Measurements from ENCODE around the gene KAT8.

Gene KAT8

GRCh38 chr16:31148281-31148728 is 30.8 kb downstream of the KAT8 start:
- Histone ChIP-seq H3K9ac (ENCODE audit: low read depth, low read length, poor library complexity) (peak overlapping the region; percentile 12), H3K36me3 (replicated peaks in 1 of 2; ENCODE audit: control insufficient read depth in 2 of 2, insufficient read depth in 2 of 2, low read length in 2 of 2) (no peaks in the 10 kb centered on the region), H2AFZ (ENCODE audit: low read length) (peak overlapping the region; percentile 53), H4K8ac (ENCODE audit: low read depth, low read length) (peak overlapping the region; percentile 89), H3K4me3 (ENCODE audit: low read length in 2 of 2) (peak overlapping the region in 1 of 2 donors; percentile 68), H3K23ac (ENCODE audit: low read depth, low read length, poor library complexity) (peak overlapping the region; percentile 89), H2BK120ac (ENCODE audit: low read depth, low read length) (peak overlapping the region; percentile 41), H3K4me2 (ENCODE audit: insufficient read depth, low read length, poor library complexity, severe bottlenecking) (peak overlapping the region; percentile 52), H3K79me1 (ENCODE audit: low read depth, low read length) (peaks cover 2% of the 10 kb centered on the region), H2AK5ac (ENCODE audit: low read depth, low read length) (no peak overlapping the region), H3K4ac (ENCODE audit: low read length) (no peak overlapping the region), H3K4me1 (ENCODE audit: control insufficient read depth in 2 of 2, insufficient read depth in 1 of 2, low read depth in 1 of 2, low read length in 2 of 2) (peaks cover 0 to 3% of the 10 kb centered on the region in 2 donors), H2BK15ac (ENCODE audit: low read length) (peak overlapping the region; percentile 81), H4K91ac (ENCODE audit: low read depth, low read length, poor library complexity) (no peak overlapping the region), H3K27me3 (ENCODE audit: control insufficient read depth in 3 of 3, insufficient read depth in 3 of 3, low read depth in 1 of 3, low read length in 3 of 3) (peaks cover 0 to 48% (median 29%) of the 10 kb centered on the region in 3 experiments), H3K14ac (ENCODE audit: low read length) (no peak overlapping the region), H3K27ac (replicated peaks; ENCODE audit: low read length) (no peak overlapping the region), H3K18ac (ENCODE audit: low read length) (peak overlapping the region; percentile 86), H2BK12ac (ENCODE audit: low read length) (peak overlapping the region; percentile 95), H3K9me3 (replicated peaks in 1 of 2; ENCODE audit: control insufficient read depth in 2 of 2, insufficient read depth in 1 of 2, low read depth in 1 of 2, low read length in 2 of 2) (no peaks in the 10 kb centered on the region), H2BK5ac (ENCODE audit: low read length) (no peak overlapping the region)
- no CpG with 5 or more reads among the region's 40 CpGs for WGBS, 2 donors (ENCODE audit: extremely low coverage in 2 of 2, insufficient read length in 2 of 2, insufficient replicate concordance in 1 of 2)
- DNase-seq (ENCODE audit: low spot score) = no peak

- no peak overlapping the region for H3K27ac ChIP-seq (replicated peaks; ENCODE audit: low read length)
- no peaks in the 10 kb centered on the region for H3K36me3 ChIP-seq (replicated peaks in 1 of 2; ENCODE audit: control insufficient read depth in 2 of 2, insufficient read depth in 2 of 2, low read length in 2 of 2)
- H2BK15ac ChIP-seq (ENCODE audit: low read length) = peak overlapping the region; percentile 81
- no peak overlapping the region for H3K4me3 ChIP-seq (ENCODE audit: low read length in 2 of 2)
- H3K18ac ChIP-seq (ENCODE audit: low read length) = no peak overlapping the region
- H3K4me1 ChIP-seq (ENCODE audit: control insufficient read depth in 2 of 2, insufficient read depth in 1 of 2, low read depth in 1 of 2, low read length in 2 of 2) = peaks cover 0 to 3% of the 10 kb centered on the region in 2 donors
- peak overlapping the region; percentile 35 for H3K23ac ChIP-seq (ENCODE audit: low read depth, low read length, poor library complexity)
- no peak overlapping the region for H4K8ac ChIP-seq (ENCODE audit: low read depth, low read length)
- peaks cover 0 to 48% (median 28%) of the 10 kb centered on the region in 3 experiments for H3K27me3 ChIP-seq (ENCODE audit: control insufficient read depth in 3 of 3, insufficient read depth in 3 of 3, low read depth in 1 of 3, low read length in 3 of 3)
- H3K4me2 ChIP-seq (ENCODE audit: insufficient read depth, low read length, poor library complexity, severe bottlenecking) = no peak overlapping the region
- no peak overlapping the region for H2BK5ac ChIP-seq (ENCODE audit: low read length)
- H3K14ac ChIP-seq (ENCODE audit: low read length) = no peak overlapping the region
- no peaks in the 10 kb centered on the region for H3K9me3 ChIP-seq (replicated peaks in 1 of 2; ENCODE audit: control insufficient read depth in 2 of 2, insufficient read depth in 1 of 2, low read depth in 1 of 2, low read length in 2 of 2)
- H4K91ac ChIP-seq (ENCODE audit: low read depth, low read length, poor library complexity) = no peak overlapping the region
- no CpG with 5 or more reads among the region's 25 CpGs for WGBS, 2 donors (ENCODE audit: extremely low coverage in 2 of 2, insufficient read length in 2 of 2, insufficient replicate concordance in 1 of 2)
- peak overlapping the region; percentile 22 for H2AFZ ChIP-seq (ENCODE audit: low read length)
- no peak overlapping the region for H3K9ac ChIP-seq (ENCODE audit: low read depth, low read length, poor library complexity)
- H2BK120ac ChIP-seq (ENCODE audit: low read depth, low read length) = peak overlapping the region; percentile 41
- H3K79me1 ChIP-seq (ENCODE audit: low read depth, low read length) = peaks cover 2% of the 10 kb centered on the region
- H2BK12ac ChIP-seq (ENCODE audit: low read length) = no peak overlapping the region
- H3K4ac ChIP-seq (ENCODE audit: low read length) = no peak overlapping the region
- DNase-seq (ENCODE audit: low spot score) = no peak
- H2AK5ac ChIP-seq (ENCODE audit: low read depth, low read length) = no peak overlapping the region
Observed at GRCh38 chr16:31148896-31149295, 31.4 kb downstream of the KAT8 start.

GRCh38 chr16:31149332-31149731 is 31.9 kb downstream of the KAT8 start:
- Histone ChIP-seq H3K23ac (ENCODE audit: low read depth, low read length, poor library complexity) (no peak overlapping the region), H3K14ac (ENCODE audit: low read length) (no peak overlapping the region), H3K79me1 (ENCODE audit: low read depth, low read length) (peaks cover 2% of the 10 kb centered on the region), H2AFZ (ENCODE audit: low read length) (peak overlapping the region; percentile 22), H2BK15ac (ENCODE audit: low read length) (no peak overlapping the region), H3K4me2 (ENCODE audit: insufficient read depth, low read length, poor library complexity, severe bottlenecking) (no peak overlapping the region), H3K9me3 (replicated peaks in 1 of 2; ENCODE audit: control insufficient read depth in 2 of 2, insufficient read depth in 1 of 2, low read depth in 1 of 2, low read length in 2 of 2) (no peaks in the 10 kb centered on the region), H3K9ac (ENCODE audit: low read depth, low read length, poor library complexity) (no peak overlapping the region), H2BK120ac (ENCODE audit: low read depth, low read length) (no peak overlapping the region), H3K4me3 (ENCODE audit: low read length in 2 of 2) (no peak overlapping the region), H2AK5ac (ENCODE audit: low read depth, low read length) (peak overlapping the region; percentile 4), H3K36me3 (replicated peaks in 1 of 2; ENCODE audit: control insufficient read depth in 2 of 2, insufficient read depth in 2 of 2, low read length in 2 of 2) (no peaks in the 10 kb centered on the region), H2BK12ac (ENCODE audit: low read length) (no peak overlapping the region), H2BK5ac (ENCODE audit: low read length) (no peak overlapping the region), H3K27me3 (ENCODE audit: control insufficient read depth in 3 of 3, insufficient read depth in 3 of 3, low read depth in 1 of 3, low read length in 3 of 3) (peaks cover 0 to 48% (median 28%) of the 10 kb centered on the region in 3 experiments), H3K4ac (ENCODE audit: low read length) (no peak overlapping the region), H3K27ac (replicated peaks; ENCODE audit: low read length) (no peak overlapping the region), H4K8ac (ENCODE audit: low read depth, low read length) (no peak overlapping the region), H3K4me1 (ENCODE audit: control insufficient read depth in 2 of 2, insufficient read depth in 1 of 2, low read depth in 1 of 2, low read length in 2 of 2) (peaks cover 0 to 3% of the 10 kb centered on the region in 2 donors), H3K18ac (ENCODE audit: low read length) (no peak overlapping the region), H4K91ac (ENCODE audit: low read depth, low read length, poor library complexity) (no peak overlapping the region)
- DNase-seq (ENCODE audit: low spot score) = no peak
- no CpG with 5 or more reads among the region's 5 CpGs for WGBS, 2 donors (ENCODE audit: extremely low coverage in 2 of 2, insufficient read length in 2 of 2, insufficient replicate concordance in 1 of 2)

- Histone ChIP-seq H2BK12ac (ENCODE audit: low read length) (peak within 1 kb of the TSS; percentile 58), H3K36me3 (replicated peaks in 1 of 2; ENCODE audit: control insufficient read depth in 2 of 2, insufficient read depth in 2 of 2, low read length in 2 of 2) (no peaks in the 10 kb centered on the region), H2BK5ac (ENCODE audit: low read length) (no peak within 1 kb of the TSS), H3K9ac (ENCODE audit: low read depth, low read length, poor library complexity) (no peak within 1 kb of the TSS), H4K91ac (ENCODE audit: low read depth, low read length, poor library complexity) (no peak within 1 kb of the TSS), H4K8ac (ENCODE audit: low read depth, low read length) (no peak within 1 kb of the TSS), H2BK120ac (ENCODE audit: low read depth, low read length) (peak within 1 kb of the TSS; percentile 41), H3K14ac (ENCODE audit: low read length) (peak within 1 kb of the TSS; percentile 28), H2AFZ (ENCODE audit: low read length) (peak within 1 kb of the TSS; percentile 22), H2AK5ac (ENCODE audit: low read depth, low read length) (peak within 1 kb of the TSS; percentile 73), H2BK15ac (ENCODE audit: low read length) (peak within 1 kb of the TSS; percentile 81), H3K23ac (ENCODE audit: low read depth, low read length, poor library complexity) (peak within 1 kb of the TSS; percentile 35), H3K9me3 (replicated peaks in 1 of 2; ENCODE audit: control insufficient read depth in 2 of 2, insufficient read depth in 1 of 2, low read depth in 1 of 2, low read length in 2 of 2) (no peaks in the 10 kb centered on the region), H3K4me3 (ENCODE audit: low read length in 2 of 2) (no peak within 1 kb of the TSS), H3K4me1 (ENCODE audit: control insufficient read depth in 2 of 2, insufficient read depth in 1 of 2, low read depth in 1 of 2, low read length in 2 of 2) (peaks cover 0 to 3% of the 10 kb centered on the region in 2 donors), H3K27me3 (ENCODE audit: control insufficient read depth in 3 of 3, insufficient read depth in 3 of 3, low read depth in 1 of 3, low read length in 3 of 3) (peaks cover 0 to 48% (median 28%) of the 10 kb centered on the region in 3 experiments), H3K4me2 (ENCODE audit: insufficient read depth, low read length, poor library complexity, severe bottlenecking) (no peak within 1 kb of the TSS), H3K18ac (ENCODE audit: low read length) (peak within 1 kb of the TSS; percentile 35), H3K4ac (ENCODE audit: low read length) (no peak within 1 kb of the TSS), H3K79me1 (ENCODE audit: low read depth, low read length) (peaks cover 2% of the 10 kb centered on the region), H3K27ac (replicated peaks; ENCODE audit: low read length) (no peak within 1 kb of the TSS)
- WGBS, 2 donors (ENCODE audit: extremely low coverage in 2 of 2, insufficient read length in 2 of 2, insufficient replicate concordance in 1 of 2) = no CpG with 5 or more reads among the region's 11 CpGs
- DNase-seq (ENCODE audit: low spot score) = no peak
Observed at GRCh38 chr16:31149894-31150890, 32.7 kb downstream of the KAT8 start, which contains the start of gene PRSS36. Gene PRSS36 (minus strand): TSS chr16:31150066. CDS start chr16:31150035, 31 bp downstream.

Data from neuronal stem cell (in vitro differentiated cells).